Fibroblast of lung (primary cell): ENCODE data around the gene SRSF3. TPM values are rescaled to one million over a fixed set of nuclear protein-coding genes. Genes with fewer than 3 reads are reported as not detected.

ENCODE experiments used
- DNase-seq, 2 donors: peaks; one replicate each; pipeline versions ENCODE4 v3.0.0 to v3.0.0-alpha.2; 2010; ENCODE audit warnings: low read depth in 2 of 2
- H2AFZ ChIP-seq: 2 replicates; pipeline ENCODE4 v1.5.1; 2012; ENCODE audit warnings: low read length, control low read depth, inconsistent platforms
- H3K27ac ChIP-seq: 2 replicates; pipeline ENCODE4 v1.5.1; 2011; ENCODE audit warnings: low read length, control low read depth; ENCODE audit not compliant: insufficient read depth
- H3K27me3 ChIP-seq: 2 replicates; pipeline ENCODE4 v1.5.1; 2011; ENCODE audit warnings: mild to moderate bottlenecking, low read length; ENCODE audit not compliant: control insufficient read depth, insufficient read depth
- H3K36me3 ChIP-seq: 2 replicates; pipeline ENCODE4 v1.5.1; 2011; ENCODE audit warnings: low read length; ENCODE audit not compliant: control insufficient read depth, insufficient read depth
- H3K4me1 ChIP-seq: 2 replicates; pipeline ENCODE4 v1.5.1; 2011; ENCODE audit warnings: low read length; ENCODE audit not compliant: control insufficient read depth, insufficient read depth; ENCODE audit errors: extremely low read depth
- H3K4me2 ChIP-seq: 2 replicates; pipeline ENCODE4 v1.5.1; 2011; ENCODE audit warnings: low read length, control low read depth; ENCODE audit not compliant: insufficient read depth; ENCODE audit errors: extremely low read depth
- H3K4me3 ChIP-seq, 4 experiments: fragments of 200-600 bp in 1 of 4; sonication (generic) in 1 of 4; replicated peaks in 1 of 4; 2 replicates each; pipeline ENCODE4 v1.5.1; 2011 to 2016; ENCODE audit warnings: low read length in 4 of 4, low read depth in 3 of 4, mild to moderate bottlenecking in 3 of 4, control low read depth in 2 of 4, inconsistent platforms in 1 of 4, mixed read lengths in 1 of 4; ENCODE audit not compliant: insufficient read depth in 1 of 4; ENCODE audit errors: control extremely low read depth in 1 of 4
- H3K79me2 ChIP-seq: 2 replicates; pipeline ENCODE4 v1.5.1; 2012; ENCODE audit warnings: mild to moderate bottlenecking, low read length, inconsistent platforms; ENCODE audit not compliant: control insufficient read depth, insufficient read depth
- H3K9ac ChIP-seq: 2 replicates; pipeline ENCODE4 v1.5.1; 2011; ENCODE audit warnings: mild to moderate bottlenecking, low read length, control low read depth; ENCODE audit not compliant: insufficient read depth
- H3K9me3 ChIP-seq: 2 replicates; pipeline ENCODE4 v1.5.1; 2012; ENCODE audit warnings: low read depth, low read length; ENCODE audit not compliant: control insufficient read depth, insufficient read depth
- H4K20me1 ChIP-seq: 2 replicates; pipeline ENCODE4 v1.5.1; 2011; ENCODE audit warnings: low read length; ENCODE audit not compliant: control insufficient read depth, insufficient read depth; ENCODE audit errors: extremely low read depth
- EZH2 ChIP-seq: IDR thresholded peaks from 2 replicates; pipeline ENCODE4 v1.5.1; 2012; ENCODE audit warnings: low read length, control low read depth, mild to moderate bottlenecking; ENCODE audit errors: missing control alignments
- polyA plus RNA-seq, 2 donors: library from polyadenylated mRNA; depleted of rRNA in 1 of 2; stranded (reverse) in 1 of 2; unstranded in 1 of 2; fragments of >200 nt; gene quantifications; 2 replicates each; pipeline ENCODE4 v1.2.1, GENCODE V29; 2011 to 2012; ENCODE audit warnings: missing spikeins in 1 of 2
- total RNA-seq: library from RNA; depleted of rRNA; stranded (reverse); fragments of >200 nt; gene quantifications from 2 replicates; pipeline ENCODE4 v1.2.1, GENCODE V29; 2014
- TF ChIP-seq, protein P1 (sequence below), 2 donors: IDR thresholded peaks in 1 of 2; conservative IDR thresholded peaks in 1 of 2; 1 replicate in 1 of 2; 2 replicates in 1 of 2; pipeline ENCODE4 v1.5.1; 2011 to 2012; ENCODE audit warnings: low read length in 2 of 2, control low read depth in 1 of 2, inconsistent platforms in 1 of 2, low read depth in 1 of 2, mild to moderate bottlenecking in 1 of 2

Gene SRSF3
- total and polyA plus RNA-seq, 2 donors (not counting 1 experiment from before 2014, with no cell fraction given) = 191 to 435 TPM

GRCh38 chr6:36639171-36639808 lies 45.1 kb downstream of the SRSF3 start:
- Histone ChIP-seq H2AFZ (no peak overlapping the region), H3K4me3 (no peak overlapping the region), H3K27me3 (no peaks in the 10 kb centered on the region), H3K9ac (no peak overlapping the region), H3K79me2 (no peaks in the 10 kb centered on the region), H3K36me3 (no peaks in the 10 kb centered on the region), H3K27ac (no peak overlapping the region), H3K4me2 (no peak overlapping the region), H3K9me3 (no peaks in the 10 kb centered on the region), H3K4me1 (peaks cover 13% of the 10 kb centered on the region), H4K20me1 (no peaks in the 10 kb centered on the region)
- DNase-seq = no peak
- no peak for TF ChIP-seq EZH2
- TF ChIP-seq, protein P1, sequence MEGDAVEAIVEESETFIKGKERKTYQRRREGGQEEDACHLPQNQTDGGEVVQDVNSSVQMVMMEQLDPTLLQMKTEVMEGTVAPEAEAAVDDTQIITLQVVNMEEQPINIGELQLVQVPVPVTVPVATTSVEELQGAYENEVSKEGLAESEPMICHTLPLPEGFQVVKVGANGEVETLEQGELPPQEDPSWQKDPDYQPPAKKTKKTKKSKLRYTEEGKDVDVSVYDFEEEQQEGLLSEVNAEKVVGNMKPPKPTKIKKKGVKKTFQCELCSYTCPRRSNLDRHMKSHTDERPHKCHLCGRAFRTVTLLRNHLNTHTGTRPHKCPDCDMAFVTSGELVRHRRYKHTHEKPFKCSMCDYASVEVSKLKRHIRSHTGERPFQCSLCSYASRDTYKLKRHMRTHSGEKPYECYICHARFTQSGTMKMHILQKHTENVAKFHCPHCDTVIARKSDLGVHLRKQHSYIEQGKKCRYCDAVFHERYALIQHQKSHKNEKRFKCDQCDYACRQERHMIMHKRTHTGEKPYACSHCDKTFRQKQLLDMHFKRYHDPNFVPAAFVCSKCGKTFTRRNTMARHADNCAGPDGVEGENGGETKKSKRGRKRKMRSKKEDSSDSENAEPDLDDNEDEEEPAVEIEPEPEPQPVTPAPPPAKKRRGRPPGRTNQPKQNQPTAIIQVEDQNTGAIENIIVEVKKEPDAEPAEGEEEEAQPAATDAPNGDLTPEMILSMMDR (conservative IDR thresholded peaks at IDR 0.05 in 1 of 2, IDR thresholded peaks at IDR 0.05 in 1 of 2; ENCODE audit: low read depth in 1 of 2, low read length in 2 of 2) = no peak

GRCh38 chr6:36641543-36641942 lies 47.4 kb downstream of the SRSF3 start:
- Histone ChIP-seq H3K9ac (no peak overlapping the region), H3K36me3 (no peaks in the 10 kb centered on the region), H4K20me1 (no peaks in the 10 kb centered on the region), H3K4me2 (no peak overlapping the region), H3K4me1 (peaks cover 21% of the 10 kb centered on the region), H3K27ac (no peak overlapping the region), H2AFZ (no peak overlapping the region), H3K27me3 (no peaks in the 10 kb centered on the region), H3K4me3 (no peak overlapping the region), H3K9me3 (no peaks in the 10 kb centered on the region), H3K79me2 (no peaks in the 10 kb centered on the region)
- no peak for TF ChIP-seq EZH2
- TF ChIP-seq, protein P1 (conservative IDR thresholded peaks at IDR 0.05 in 1 of 2, IDR thresholded peaks at IDR 0.05 in 1 of 2; ENCODE audit: low read depth in 1 of 2, low read length in 2 of 2) = no peak
- no peak for DNase-seq

GRCh38 chr6:36642913-36643817 lies 49.0 kb downstream of the SRSF3 start:
- Histone ChIP-seq H3K4me3 (no peak overlapping the region), H3K27me3 (no peaks in the 10 kb centered on the region), H3K27ac (no peak overlapping the region), H3K9ac (no peak overlapping the region), H3K4me1 (peaks cover 21% of the 10 kb centered on the region), H4K20me1 (no peaks in the 10 kb centered on the region), H3K79me2 (no peaks in the 10 kb centered on the region), H2AFZ (no peak overlapping the region), H3K4me2 (no peak overlapping the region), H3K36me3 (no peaks in the 10 kb centered on the region), H3K9me3 (no peaks in the 10 kb centered on the region)
- peak; percentile 86 to 88 for DNase-seq
- TF ChIP-seq, protein P1 (conservative IDR thresholded peaks at IDR 0.05 in 1 of 2, IDR thresholded peaks at IDR 0.05 in 1 of 2; ENCODE audit: low read depth in 1 of 2, low read length in 2 of 2) = no peak
- TF ChIP-seq EZH2 = no peak
